Breast epithelium (tissue), 3 donors: ENCODE measurements around the gene LYZL2.
"Not testable (repeated sequence)": the region's sequence is repeated elsewhere in the genome, so short reads cannot be mapped to it uniquely, and the experiment has no call there.

Experiments used
- CTCF ChIP-seq, 3 donors: fragments of 450-650 bp; IDR thresholded peaks; one replicate each; pipeline ENCODE4 v1.5.1; 2016 to 2017; ENCODE audit warnings: antibody characterized with exemption in 3 of 3, mild to moderate bottlenecking in 3 of 3, moderate library complexity in 3 of 3
- POLR2A ChIP-seq: fragments of 450-650 bp; IDR thresholded peaks from one replicate; pipeline ENCODE4 v1.6.1; 2016; ENCODE audit warnings: antibody characterized with exemption, mild to moderate bottlenecking, moderate library complexity
- POLR2AphosphoS5 ChIP-seq, 3 donors: sonication (generic); formaldehyde crosslinking; IDR thresholded peaks; one replicate each; pipeline ENCODE4 v1.6.1; 2017; ENCODE audit warnings: antibody characterized with exemption in 3 of 3

GRCh38 chr10:30643557-30644199 lies 14.1 kb upstream of the LYZL2 start:
- TF ChIP-seq CTCF (IDR thresholded peaks at IDR 0.05); POLR2AphosphoS5 (IDR thresholded peaks at IDR 0.05); POLR2A: not testable (repeated sequence)
